GM23338 (cell line): ENCODE measurements around the gene MYO3B. TPM values are rescaled to one million over a fixed set of nuclear protein-coding genes. Genes with fewer than 3 reads are reported as not detected.

Experiments
- ATAC-seq: fragments of 200-7000 bp; cut with Tn5 transposase; 3 replicates; pipeline ENCODE4 v1.9.1; 2020
- DNase-seq: peaks from one replicate; pipeline ENCODE4 v3.0.0-alpha.2; 2015; ENCODE audit warnings: low spot score
- H2AFZ ChIP-seq: fragments of 200-600 bp; sonication (generic); 2 replicates; pipeline ENCODE4 v1.8.0; 2016; ENCODE audit warnings: antibody characterized with exemption, mild to moderate bottlenecking, moderate library complexity
- H3F3A ChIP-seq: fragments of 200-600 bp; sonication (generic); replicated peaks from 2 replicates; pipeline ENCODE4 v1.8.0; 2017; ENCODE audit warnings: antibody characterized with exemption, mixed run types, low read depth
- H3K27ac ChIP-seq: fragments of 200-600 bp; sonication (generic); 2 replicates; pipeline ENCODE4 v1.6.1; 2016; ENCODE audit warnings: low read depth
- H3K27me3 ChIP-seq: fragments of 200-600 bp; sonication (generic); 2 replicates; pipeline ENCODE4 v1.8.0; 2016; ENCODE audit warnings: mild to moderate bottlenecking, mixed run types, moderate library complexity; ENCODE audit not compliant: insufficient read depth
- H3K36me3 ChIP-seq: fragments of 200-600 bp; sonication (generic); 2 replicates; pipeline ENCODE4 v1.8.0; 2016; ENCODE audit warnings: mild to moderate bottlenecking; ENCODE audit not compliant: insufficient read depth
- H3K4me1 ChIP-seq: fragments of 200-600 bp; sonication (generic); 2 replicates; pipeline ENCODE4 v1.8.0; 2016; ENCODE audit warnings: mild to moderate bottlenecking, moderate library complexity; ENCODE audit not compliant: insufficient read depth
- H3K4me2 ChIP-seq: fragments of 200-600 bp; sonication (generic); 2 replicates; pipeline ENCODE4 v1.7.1; 2017; ENCODE audit warnings: mixed run types
- H3K4me3 ChIP-seq: fragments of 200-600 bp; sonication (generic); 2 replicates; pipeline ENCODE4 v1.6.1; 2016; ENCODE audit warnings: mixed run types
- H3K79me2 ChIP-seq: fragments of 200-600 bp; sonication (generic); replicated peaks from 2 replicates; pipeline ENCODE4 v1.8.0; 2017; ENCODE audit warnings: mild to moderate bottlenecking; ENCODE audit not compliant: insufficient read depth
- H3K9me2 ChIP-seq: fragments of 200-600 bp; sonication (generic); 2 replicates; pipeline ENCODE4 v1.8.0; 2017; ENCODE audit not compliant: insufficient read depth
- H4K20me1 ChIP-seq: fragments of 200-600 bp; sonication (generic); replicated peaks from 2 replicates; pipeline ENCODE4 v1.8.0; 2017; ENCODE audit warnings: mild to moderate bottlenecking; ENCODE audit not compliant: insufficient read depth
- H3K27ac Mint-ChIP-seq: 2 replicates; pipeline ENCODE4 v1.8.0; 2020; ENCODE audit warnings: inconsistent platforms, mild to moderate bottlenecking, moderate library complexity, mixed read lengths
- H3K27me3 Mint-ChIP-seq: 3 replicates; pipeline ENCODE4 v1.8.0; 2022; ENCODE audit warnings: low read depth, mild to moderate bottlenecking, moderate library complexity, mixed read lengths, inconsistent platforms; ENCODE audit not compliant: insufficient read depth, poor library complexity
- H3K36me3 Mint-ChIP-seq: 3 replicates; pipeline ENCODE4 v1.8.0; 2021; ENCODE audit warnings: low read depth, mild to moderate bottlenecking, inconsistent platforms, moderate library complexity, mixed read lengths
- H3K4me1 Mint-ChIP-seq: 3 replicates; pipeline ENCODE4 v1.8.0; 2020; ENCODE audit warnings: mild to moderate bottlenecking, inconsistent platforms, mixed read lengths
- H3K4me3 Mint-ChIP-seq: 3 replicates; pipeline ENCODE4 v1.8.0; 2021; ENCODE audit warnings: moderate library complexity, mild to moderate bottlenecking, inconsistent platforms, mixed read lengths
- H3K9me3 Mint-ChIP-seq: 3 replicates; pipeline ENCODE4 v1.8.0; 2020; ENCODE audit warnings: moderate library complexity, mild to moderate bottlenecking, inconsistent platforms, mixed read lengths
- CREB1 ChIP-seq: fragments of 250-450 bp; sonication (Bioruptor Pico); IDR thresholded peaks from 2 replicates; pipeline ENCODE4 v1.5.0; 2020; ENCODE audit warnings: low read depth, mild to moderate bottlenecking, moderate library complexity
- CTCF ChIP-seq, 2 experiments: fragments of 200-600 bp in 1 of 2; sonication (generic) in 1 of 2; conservative IDR thresholded peaks; 2 replicates each; pipeline versions ENCODE4 v1.5.1 to v1.6.1; 2016 to 2017; ENCODE audit warnings: antibody characterized with exemption in 2 of 2, low read depth in 2 of 2, mild to moderate bottlenecking in 2 of 2, moderate library complexity in 1 of 2
- ETS1 ChIP-seq: IDR thresholded peaks from 2 replicates; pipeline ENCODE4 v1.6.1; 2016; ENCODE audit warnings: antibody characterized with exemption
- EZH2phosphoT487 ChIP-seq: fragments of 200-600 bp; sonication (generic); IDR thresholded peaks from one replicate; pipeline ENCODE4 v1.8.1; 2018; ENCODE audit warnings: antibody characterized with exemption; ENCODE audit not compliant: unreplicated experiment
- JUNB ChIP-seq: IDR thresholded peaks from one replicate; pipeline ENCODE4 v1.6.1; 2016; ENCODE audit warnings: antibody characterized with exemption; ENCODE audit not compliant: unreplicated experiment
- NANOG ChIP-seq: IDR thresholded peaks from 2 replicates; pipeline ENCODE4 v1.6.1; 2016; ENCODE audit warnings: antibody characterized with exemption, borderline replicate concordance
- POLR2AphosphoS5 ChIP-seq: IDR thresholded peaks from 2 replicates; pipeline ENCODE4 v1.6.1; 2016; ENCODE audit warnings: antibody characterized with exemption, low read depth
- REST ChIP-seq: IDR thresholded peaks from one replicate; pipeline ENCODE4 v1.6.1; 2018; ENCODE audit warnings: antibody characterized with exemption; ENCODE audit not compliant: unreplicated experiment
- STAT1 ChIP-seq: IDR thresholded peaks from one replicate; pipeline ENCODE4 v1.6.1; 2016; ENCODE audit warnings: antibody characterized with exemption; ENCODE audit not compliant: unreplicated experiment
- ZNF114 ChIP-seq: fragments of 250-450 bp; sonication (Bioruptor Pico); IDR thresholded peaks from 2 replicates; pipeline ENCODE4 v1.5.0; 2020; ENCODE audit warnings: mild to moderate bottlenecking, moderate library complexity
- ZNF331 ChIP-seq: fragments of 250-450 bp; sonication (Bioruptor Pico); IDR thresholded peaks from 2 replicates; pipeline ENCODE4 v1.5.0; 2020; ENCODE audit warnings: low read depth, mild to moderate bottlenecking, moderate library complexity
- polyA plus RNA-seq: library from polyadenylated mRNA; unstranded; fragments of >200 nt; fragmentation: Nextera tagmentation; extraction: Ambion mirVana; gene quantifications from 2 replicates; pipeline ENCODE4 v1.2.1, GENCODE V29; 2016
- total RNA-seq: library from RNA; depleted of rRNA; stranded (reverse); fragments of >200 nt; shearing (Covaris generic); gene quantifications from 2 replicates; pipeline ENCODE4 v1.2.3, GENCODE V29; 2014

Gene MYO3B
- total and polyA plus RNA-seq, 2 experiments from 2014 or later, result 0.42 TPM; not detected in 1

- H2AFZ ChIP-seq, result no peak overlapping the region
- peak overlapping the region; percentile 60; the same call in 1 of the 2 replicates for H3K4me2 ChIP-seq
- no peaks in the 10 kb centered on the region for H3K27me3 ChIP-seq
- H3K79me2 ChIP-seq, result no peaks in the 10 kb centered on the region
- H3K4me3 Mint-ChIP-seq, result no peak overlapping the region
- H3K9me3 Mint-ChIP-seq, result peaks cover 38% of the 10 kb centered on the region
- DNase-seq, result no peak
- no peak overlapping the region for H3K27ac Mint-ChIP-seq
- peaks cover 56% of the 10 kb centered on the region for H3K4me1 Mint-ChIP-seq
- peaks cover 5% of the 10 kb centered on the region for H3K27me3 Mint-ChIP-seq
- ATAC-seq, result no peak
- TF ChIP-seq ZNF114 (CRISPR knock-in tag) (no peak), POLR2AphosphoS5 (no peak), ZNF331 (CRISPR knock-in tag) (no peak), CREB1 (CRISPR knock-in tag) (no peak), STAT1 (no peak), JUNB (no peak), CTCF (conservative IDR thresholded peaks at IDR 0.05; ENCODE audit: low read depth in 2 of 2) (no peak), NANOG (no peak), REST (no peak), ETS1 (no peak), EZH2phosphoT487 (no peak)
- H3F3A ChIP-seq, result no peaks in the 10 kb centered on the region
- no peaks in the 10 kb centered on the region for H4K20me1 ChIP-seq
- H3K4me1 ChIP-seq, result peaks cover 41% of the 10 kb centered on the region
- H3K27ac ChIP-seq, result no peak overlapping the region
- H3K36me3 Mint-ChIP-seq, result peaks cover 33% of the 10 kb centered on the region
- no peak overlapping the region for H3K4me3 ChIP-seq
- peaks cover 12% of the 10 kb centered on the region; the same call in 1 of the 2 replicates for H3K36me3 ChIP-seq
- H3K9me2 ChIP-seq, result no peaks in the 10 kb centered on the region
Measured at GRCh38 chr2:170213651-170214050, 35.7 kb downstream of the MYO3B start.
